ENCODE data around the gene EMX2.
"Not testable (repeated sequence)": the region's sequence is repeated elsewhere in the genome, so short reads cannot be mapped to it uniquely, and the experiment has no call there.

The EMX2 gene

DNA sequence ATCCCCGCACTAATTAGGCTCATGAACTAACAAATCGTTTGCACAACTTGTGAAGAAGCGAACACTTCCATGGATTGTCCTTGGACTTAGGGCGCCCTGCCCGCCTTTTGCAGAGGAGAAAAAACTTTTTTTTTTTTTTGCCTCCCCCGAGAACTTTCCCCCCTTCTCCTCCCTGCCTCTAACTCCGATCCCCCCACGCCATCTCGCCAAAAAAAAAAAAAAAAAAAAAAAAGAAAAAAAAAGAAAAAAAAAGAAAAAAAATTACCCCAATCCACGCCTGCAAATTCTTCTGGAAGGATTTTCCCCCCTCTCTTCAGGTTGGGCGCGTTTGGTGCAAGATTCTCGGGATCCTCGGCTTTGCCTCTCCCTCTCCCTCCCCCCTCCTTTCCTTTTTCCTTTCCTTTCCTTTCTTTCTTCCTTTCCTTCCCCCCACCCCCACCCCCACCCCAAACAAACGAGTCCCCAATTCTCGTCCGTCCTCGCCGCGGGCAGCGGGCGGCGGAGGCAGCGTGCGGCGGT is at the start of gene EMX2:
Gene EMX2, plus strand, starts transcription at position 41 of the 519 bp plus-strand sequence. CDS start 522 bp downstream, outside the sequence.
- no peak for DNase-seq (ENCODE audit: low spot score)

DNA sequence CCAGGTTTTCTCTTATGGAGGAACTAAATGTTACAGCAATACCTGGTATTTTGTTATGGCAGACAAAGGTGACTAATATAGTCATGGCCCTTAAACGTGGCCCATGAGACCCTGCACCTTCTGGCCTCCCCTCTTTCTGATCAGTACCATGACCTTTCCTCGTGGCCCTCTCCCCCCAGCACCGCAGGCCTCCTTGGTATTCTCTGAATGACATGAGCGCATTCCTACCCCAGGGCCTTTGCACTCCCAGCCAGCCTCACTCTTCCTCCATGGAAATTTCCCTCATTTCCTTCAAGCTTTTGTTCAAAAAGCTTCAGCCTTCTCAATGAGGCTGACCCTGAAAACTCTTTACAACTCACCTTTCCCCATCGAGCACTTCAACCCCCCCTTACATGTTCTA is 46.5 kb upstream of the EMX2 start:
- no peak for DNase-seq (ENCODE audit: low spot score)

DNA sequence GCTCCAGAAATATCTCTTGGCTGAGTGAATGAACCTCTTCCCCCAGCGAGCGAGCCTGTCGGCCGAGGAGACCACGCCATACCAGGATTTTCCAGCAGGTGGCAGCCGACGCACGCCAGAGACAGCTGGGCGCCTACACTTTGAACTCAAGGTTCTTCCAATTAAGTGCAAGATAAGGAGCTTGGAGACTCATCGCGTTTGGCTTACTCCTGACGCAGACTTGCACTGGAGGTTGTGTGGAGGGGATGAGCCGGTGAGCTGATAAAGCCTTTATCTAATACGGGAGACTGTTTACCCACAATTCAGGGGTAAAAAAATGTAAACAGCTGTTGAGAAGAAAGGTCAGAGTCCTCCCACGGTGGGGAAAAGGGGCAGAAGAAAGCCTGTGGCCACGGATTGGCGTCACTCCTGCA is 45.9 kb upstream of the EMX2 start:
- DNase-seq (ENCODE audit: low spot score): peak; percentile 54

DNA sequence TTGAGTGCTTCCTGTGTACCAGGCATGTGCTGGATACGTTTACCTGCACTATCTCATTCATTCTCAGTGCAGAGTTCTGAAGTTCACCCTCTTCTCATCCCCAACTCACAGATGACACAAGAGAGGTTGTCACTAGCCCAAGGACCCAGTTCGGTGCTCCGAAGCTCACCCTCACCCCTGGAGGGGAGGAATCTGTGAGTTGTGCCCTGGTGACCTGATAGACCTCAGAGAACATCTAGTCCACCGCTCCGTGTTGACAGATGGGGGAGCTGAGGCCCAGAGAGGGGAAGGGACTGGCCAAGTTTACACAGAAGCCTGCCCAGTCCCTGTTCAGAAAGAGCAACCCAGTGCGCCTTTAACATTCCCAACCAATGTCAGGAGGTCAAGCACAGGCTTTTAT is 44.8 kb upstream of the EMX2 start:
- no peak for DNase-seq (ENCODE audit: low spot score)

DNA sequence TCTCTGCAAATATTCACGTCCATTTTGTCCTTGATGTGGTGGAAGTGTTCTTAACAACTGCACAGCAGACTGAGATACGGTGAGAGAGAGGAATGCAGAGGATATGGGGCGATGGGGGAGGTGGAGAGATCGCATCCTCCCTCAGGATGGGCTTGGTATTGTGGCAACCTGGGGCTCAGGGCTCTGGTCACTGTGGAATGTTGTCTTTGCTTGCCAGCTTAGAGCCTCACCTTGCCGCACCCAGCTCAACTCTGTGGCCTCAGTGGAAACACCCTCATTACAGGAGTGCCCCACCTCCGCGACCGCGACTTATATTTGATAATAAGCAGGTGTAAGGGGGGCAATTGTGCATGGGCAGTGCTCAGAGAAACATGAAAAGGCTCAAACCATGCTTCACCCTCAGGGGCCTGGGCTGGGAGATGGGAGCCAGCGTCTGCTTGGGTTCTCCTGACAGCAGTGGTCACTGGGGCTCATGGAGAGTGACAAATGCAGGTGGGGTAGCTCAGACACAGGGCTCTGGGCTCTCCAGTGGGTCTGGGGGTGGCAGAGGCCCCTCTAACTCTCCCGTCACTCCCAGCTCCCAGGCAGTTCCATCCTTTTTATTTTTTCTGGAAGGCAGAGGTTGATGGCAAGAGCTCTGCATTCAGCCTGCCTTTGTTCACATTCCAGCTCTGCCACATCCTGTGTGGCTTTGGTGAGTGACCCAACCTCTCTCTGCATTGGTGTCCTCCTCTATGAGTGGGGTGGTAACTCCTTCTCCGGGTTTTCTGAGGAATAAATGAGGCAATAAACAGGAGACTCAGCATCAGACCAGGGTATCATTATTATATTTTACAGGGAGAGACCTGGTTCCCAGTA is 43.1 kb upstream of the EMX2 start:
- no peak for DNase-seq (ENCODE audit: low spot score)

DNA sequence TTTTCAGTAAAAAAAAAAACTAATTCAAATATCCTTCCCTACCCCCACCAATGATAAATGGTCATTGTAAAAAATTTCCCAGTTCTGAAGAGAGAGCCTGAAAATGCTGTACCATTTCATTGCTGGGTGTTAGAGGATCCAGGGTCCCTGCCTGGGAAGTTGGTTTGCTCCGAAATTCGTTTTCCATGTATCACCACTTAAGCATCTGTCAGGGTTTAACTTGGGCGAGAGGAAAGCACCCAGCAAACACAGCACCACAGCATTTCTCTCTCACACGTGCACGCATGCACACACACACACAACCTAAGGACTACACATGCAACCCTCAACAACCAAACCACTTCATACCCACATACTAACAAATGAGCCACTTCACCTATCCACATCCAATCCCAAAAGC is 42.1 kb upstream of the EMX2 start:
- no peak for DNase-seq (ENCODE audit: low spot score)

DNA sequence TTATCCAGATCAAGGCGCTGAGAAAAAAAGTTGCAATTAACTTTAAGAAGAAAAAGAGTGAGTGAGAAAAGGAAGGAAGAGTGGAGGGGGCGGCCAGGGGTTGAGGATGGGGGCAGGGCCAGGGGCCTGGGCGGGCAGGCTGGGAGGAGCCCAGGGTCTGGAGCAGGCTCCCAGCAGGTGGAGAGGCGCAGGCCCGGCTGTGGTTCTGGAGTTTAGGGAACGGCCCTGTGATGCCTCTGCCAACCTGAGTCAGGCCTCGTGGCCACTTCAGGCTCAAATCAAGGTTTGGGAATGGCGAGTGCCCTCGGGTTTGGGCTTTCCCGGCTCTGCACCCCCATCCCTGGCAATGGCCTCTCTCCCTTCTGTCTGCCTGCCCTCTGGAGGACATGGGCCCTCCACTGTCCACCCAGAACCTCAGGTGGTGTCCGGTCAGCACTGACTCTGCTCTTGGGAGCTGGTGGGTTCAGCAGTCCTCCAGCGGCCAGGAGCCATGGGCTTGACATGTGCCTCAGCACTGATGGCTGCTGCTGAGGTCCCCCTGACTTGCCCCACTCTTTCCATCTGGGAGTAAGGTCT is 41.0 kb upstream of the EMX2 start:
- DNase-seq (ENCODE audit: low spot score): no peak

DNA sequence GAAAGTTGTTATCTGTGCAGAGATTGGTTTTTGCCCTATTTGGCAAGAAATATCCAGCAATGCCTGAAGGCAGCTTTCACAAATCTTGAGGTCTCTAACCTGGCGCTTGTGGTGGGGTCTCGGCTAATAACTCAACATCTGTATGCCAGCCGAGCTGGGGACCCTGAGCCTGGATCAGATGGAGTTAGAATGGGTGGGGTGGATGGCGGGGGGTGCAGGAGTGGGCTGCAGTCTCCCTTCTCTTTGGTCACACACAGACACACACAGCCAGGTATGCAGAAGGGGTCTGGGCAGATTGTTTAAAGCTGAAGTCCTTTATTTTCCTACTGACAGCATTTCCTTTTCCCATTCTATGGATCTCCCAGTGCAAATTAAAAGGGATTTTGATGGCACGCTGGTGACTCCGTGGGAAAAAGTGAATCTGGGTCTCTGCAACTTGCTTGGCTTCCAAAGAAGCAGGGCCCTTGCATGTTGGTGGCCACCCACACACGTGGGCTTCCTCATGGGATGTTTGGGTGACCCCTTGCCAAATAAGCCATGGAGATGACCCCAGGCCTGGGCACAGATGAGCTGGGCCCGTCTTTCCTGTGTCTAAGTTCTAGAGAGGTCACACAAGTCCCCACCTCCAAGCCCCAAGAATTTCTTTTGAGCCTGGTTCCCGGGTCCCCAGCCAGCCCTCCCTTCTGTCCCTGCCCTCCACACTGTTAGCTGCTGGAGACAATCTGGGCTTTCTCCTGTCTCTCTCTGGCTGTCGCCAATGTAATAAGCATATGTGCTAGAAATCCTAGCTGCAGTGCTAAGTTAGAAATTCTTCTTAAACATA is 39.9 kb upstream of the EMX2 start:
- DNase-seq (ENCODE audit: low spot score): no peak

DNA sequence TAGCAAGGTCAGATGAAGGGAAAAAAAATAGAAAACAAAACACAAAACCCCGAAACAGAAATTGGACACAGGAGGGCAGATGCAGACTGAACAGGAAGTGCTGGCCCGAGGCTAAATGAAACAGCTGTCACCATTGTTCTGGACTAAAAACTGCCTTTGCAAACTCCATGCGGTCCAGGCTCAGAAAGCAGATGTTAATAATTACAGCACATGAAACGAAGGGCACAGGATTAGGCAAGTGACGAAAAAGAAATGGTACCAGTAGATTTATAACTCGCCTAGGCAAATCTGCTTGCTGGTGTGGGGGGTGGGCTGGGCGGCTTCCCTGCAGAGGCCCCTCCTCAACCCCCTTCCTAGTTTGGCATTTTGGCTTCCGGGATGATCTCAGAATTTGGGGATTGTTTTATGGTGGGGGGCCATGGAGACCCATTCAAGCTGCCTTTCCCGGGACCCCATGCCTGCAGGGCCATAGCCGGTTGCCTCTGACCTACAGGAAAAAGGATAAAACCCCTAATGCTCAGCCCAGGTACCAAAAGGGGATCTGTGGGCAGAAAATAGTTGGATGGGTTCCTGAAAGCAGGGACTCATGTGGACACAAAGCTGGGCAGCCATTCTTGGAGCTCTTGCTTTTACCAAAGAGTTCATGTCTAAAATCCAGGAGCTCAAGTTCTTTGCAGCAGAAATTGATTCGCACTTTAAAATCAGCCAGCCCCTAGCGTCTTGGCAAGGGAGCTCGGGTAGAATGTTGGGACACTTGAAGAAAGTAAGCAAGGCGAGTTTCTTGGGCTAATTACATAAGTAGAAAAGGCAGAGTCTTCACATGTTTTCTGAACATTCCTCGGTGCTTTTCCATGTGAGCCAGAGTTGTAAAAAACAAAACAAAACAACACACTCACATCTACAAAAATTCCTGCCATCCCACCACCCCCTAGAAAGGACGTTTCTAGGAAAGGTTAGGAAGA is 39.0 kb upstream of the EMX2 start:
- peak; percentile 9 for DNase-seq (ENCODE audit: low spot score)

DNA sequence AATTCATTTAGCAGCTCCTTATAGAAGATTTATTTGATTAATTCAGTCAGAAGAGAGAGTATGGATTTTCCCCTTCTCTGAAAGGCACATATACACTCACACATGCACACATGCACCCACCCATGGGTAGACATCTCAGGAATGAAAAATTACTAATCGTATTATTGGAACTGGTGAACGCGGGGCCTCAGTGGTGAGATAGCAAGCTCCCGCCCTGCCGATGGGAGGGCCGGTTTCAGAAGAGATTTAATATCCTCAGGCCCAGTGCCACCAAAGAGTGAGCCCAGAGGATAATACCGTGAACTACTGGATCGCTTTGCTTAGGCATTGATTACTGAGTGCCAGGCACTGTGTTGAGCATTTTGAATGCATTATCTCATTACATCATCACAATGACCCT is 38.0 kb upstream of the EMX2 start:
- no peak for DNase-seq (ENCODE audit: low spot score)

DNA sequence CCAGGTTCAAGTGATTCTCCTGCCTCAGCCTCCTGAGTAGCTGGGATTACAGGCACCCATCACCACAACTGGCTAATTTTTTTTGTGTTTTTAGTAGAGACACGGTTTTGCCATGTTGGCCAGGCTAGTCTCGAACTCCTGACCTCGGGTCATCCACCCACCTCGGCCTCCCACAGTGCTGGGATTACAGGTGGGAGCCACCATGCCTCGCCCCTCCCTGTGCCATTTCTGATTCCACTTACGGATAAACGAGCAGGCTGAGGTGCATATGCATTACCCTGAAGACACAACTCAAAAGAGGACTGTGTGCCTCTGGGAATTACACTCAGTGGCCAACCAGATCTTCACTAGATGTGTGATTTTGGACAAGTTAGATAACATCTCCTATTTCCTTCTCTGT is 35.5 kb upstream of the EMX2 start:
- not testable (repeated sequence) for DNase-seq (ENCODE audit: low spot score)

DNA sequence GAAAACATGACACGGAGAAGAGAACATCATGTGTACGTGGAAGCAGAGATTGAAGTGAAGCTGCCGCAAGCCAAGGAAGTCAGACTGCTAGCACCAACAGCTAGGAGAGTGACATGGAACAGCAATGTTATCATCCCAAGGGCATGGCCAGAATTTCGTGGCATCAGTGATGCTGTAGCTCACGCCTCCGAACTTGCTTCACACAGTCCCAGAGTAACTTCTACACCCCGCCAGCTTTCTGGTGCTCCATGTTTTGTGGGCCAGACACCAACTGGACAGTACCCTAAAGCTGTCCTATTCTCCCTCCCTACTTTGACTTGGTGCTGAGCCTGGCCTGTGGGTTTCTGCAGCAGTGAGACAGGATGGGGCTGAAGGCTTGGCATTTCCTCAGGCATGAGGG is 33.0 kb upstream of the EMX2 start:
- no peak for DNase-seq (ENCODE audit: low spot score)

DNA sequence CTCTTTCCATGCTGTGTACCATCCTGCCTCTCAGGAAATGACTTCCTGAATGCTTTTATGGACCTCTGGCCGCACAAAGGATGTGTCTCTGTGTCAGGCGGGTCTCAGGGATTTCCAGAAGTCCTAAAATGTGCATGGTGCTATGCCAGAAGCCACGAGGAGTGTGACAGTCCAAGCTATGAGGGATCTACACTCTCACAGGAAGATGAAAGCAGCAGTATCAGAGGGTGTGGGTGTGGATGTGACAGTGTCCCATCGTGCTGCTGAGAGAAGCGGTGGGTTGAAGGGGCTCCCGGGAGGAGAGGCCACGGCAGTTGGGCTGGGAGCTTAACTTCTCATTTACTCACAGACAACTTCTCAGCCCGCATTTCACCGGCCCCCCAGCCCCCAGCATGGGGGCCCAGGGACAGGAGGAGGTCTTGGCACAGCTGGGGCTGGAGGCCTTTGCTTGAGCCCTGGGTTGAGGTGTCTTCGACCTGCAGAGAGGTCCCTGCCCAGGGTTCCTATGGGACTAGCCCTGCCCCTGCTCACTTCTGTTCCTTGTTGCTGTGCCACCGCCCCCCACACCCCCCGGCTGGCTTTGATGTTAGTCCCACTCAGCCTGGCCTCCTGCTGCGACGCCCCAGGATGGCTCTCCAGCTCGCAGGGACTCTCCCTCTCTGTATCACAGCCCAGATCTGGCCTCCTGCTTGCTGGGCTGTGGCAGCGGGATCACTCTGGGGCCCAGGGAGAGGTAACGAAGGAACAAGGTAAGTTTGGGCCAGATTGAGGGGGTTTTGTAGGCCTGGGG is 30.8 kb upstream of the EMX2 start:
- no peak for DNase-seq (ENCODE audit: low spot score)

DNA sequence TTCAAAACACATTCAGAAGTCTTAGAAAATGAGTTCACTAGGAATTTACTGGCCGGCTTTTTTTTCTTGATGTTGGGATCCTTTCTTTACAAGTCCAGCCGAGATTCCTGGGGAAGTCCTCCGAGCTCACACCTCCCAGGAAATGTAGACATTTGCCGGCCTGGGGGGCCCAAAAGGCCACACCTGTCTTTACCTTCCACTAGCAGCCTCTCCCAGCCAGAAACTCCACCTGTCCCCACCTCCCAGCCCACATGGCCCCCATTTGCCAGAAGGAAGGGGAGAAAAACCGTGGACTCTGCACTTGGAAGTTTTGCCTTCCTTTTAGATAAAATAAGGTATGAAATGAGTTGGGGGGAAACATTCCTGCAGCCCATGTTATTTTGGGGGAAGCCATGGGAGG is 27.6 kb upstream of the EMX2 start:
- DNase-seq (ENCODE audit: low spot score): no peak

DNA sequence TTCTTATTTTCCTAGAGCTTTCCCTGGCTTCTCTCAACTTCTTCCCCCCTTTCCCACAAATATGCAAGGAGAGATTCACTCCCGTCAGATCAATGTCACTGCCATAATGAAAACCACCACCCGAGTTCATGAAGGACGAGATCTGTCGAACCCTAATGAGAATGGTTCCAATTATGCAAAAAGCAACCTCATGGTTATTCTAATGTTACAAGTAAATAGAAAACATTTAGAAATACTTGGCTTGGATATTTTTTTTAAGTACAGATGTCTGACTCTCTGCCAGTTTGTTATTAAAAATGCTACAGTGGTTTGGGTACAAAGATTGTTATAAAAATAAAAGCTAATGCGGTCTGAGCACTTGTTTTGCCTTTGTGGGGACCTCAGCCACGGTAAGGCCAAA is 25.9 kb upstream of the EMX2 start:
- DNase-seq (ENCODE audit: low spot score): no peak

DNA sequence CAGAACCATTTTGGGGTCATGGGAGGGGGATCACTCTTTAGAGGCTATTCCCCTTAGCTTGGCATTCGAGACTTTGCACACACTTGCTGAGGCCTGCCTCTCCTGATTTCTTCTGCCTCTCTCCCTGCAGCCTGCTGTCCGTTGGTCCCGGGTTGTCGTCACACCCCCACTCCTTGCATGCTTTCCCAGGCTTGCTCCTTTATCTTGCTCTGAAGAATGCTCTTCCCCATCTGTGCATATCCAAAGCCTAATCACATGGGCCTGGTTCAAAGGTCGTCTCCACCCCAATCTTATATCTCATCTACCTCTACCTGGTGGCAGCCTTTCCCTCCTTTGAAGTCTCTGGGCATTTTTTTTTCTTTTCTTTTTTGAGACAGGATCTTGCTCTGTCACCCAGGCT is 24.3 kb upstream of the EMX2 start:
- no peak for DNase-seq (ENCODE audit: low spot score)

DNA sequence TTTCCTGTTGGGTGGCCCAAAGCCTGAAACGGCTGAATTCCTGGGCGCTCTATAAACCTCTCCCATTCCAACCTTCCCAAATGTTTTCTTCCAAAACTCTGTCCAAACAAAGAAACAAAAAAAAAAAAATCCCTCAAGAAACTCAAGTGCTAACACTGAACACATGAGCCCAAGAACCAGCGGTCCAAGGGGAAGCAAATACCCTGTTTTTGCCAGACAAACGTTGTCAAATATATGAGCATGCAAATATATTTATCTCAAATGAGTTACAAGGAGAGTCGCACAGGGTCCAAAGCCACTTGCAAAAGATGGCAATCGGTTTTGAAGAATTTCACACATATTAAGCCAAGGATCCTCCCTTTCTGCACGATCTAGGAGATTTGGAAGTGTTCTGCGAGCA is 23.3 kb upstream of the EMX2 start:
- DNase-seq (ENCODE audit: low spot score): no peak

DNA sequence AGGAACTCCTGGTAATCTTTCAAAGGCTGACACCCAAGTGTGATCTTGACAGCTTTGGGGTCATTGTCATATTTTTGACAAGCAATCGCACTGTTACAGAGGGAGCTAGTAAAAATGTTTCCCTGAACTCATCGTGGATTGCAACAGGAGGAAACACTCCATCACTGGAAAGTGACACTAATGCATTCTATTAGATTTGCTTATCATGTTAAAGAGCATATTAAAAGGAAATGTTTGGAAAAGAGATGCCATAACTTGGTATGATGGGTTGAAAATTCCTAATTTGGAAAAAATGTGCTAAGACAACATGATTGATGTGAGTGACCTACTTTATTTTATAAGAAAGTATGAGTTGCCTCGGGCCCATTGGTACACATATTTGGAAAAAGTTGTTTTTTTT is 22.7 kb upstream of the EMX2 start:
- DNase-seq (ENCODE audit: low spot score): no peak

DNA sequence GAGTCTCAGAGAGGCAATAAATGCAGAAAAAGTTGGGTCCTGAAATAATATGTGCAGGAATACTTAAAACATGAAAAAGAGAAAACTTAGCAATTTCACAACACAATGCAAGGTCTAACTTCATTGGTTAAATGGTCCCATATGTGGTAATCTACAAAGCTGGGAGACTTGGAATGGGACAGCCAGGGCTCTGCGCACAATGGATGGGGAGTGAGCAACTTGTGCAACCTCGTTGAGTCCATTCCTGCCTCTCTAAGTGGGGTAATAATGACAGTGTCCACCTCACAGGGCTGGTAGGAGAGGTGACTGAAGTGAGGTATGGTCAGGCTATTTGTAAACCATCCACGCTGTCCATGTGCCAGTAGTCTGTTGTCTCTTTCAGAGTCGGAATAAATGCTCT is 11.8 kb upstream of the EMX2 start:
- DNase-seq (ENCODE audit: low spot score): no peak

DNA sequence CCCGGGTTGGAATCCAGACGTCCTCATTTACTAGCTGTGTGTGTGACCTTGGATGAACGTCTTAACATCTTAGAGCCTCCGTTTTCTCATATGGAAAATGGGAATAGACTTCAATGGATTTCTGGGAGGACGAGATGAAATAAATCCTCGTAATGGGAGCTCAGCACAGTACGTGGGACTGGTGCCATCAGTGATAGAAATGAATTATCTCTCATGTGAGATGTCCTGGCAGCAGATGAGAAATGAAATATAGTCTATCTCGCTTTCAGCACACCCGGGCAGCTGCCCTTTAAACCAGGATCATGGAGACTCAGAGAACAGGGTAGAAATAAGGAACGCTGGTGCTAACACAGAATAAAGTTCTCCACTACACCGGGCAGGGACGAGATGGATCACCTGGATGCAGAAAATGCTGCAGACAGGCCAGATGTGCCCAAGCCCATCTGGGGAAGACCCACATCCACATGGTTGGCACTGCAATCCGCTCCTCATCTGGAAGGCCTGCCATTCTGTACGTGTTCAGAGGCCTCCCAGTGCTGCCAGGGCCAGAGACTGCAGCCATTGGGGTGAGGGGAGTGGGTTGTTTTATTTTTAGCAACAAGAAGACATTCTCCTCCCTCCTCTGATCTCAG is 11.1 kb upstream of the EMX2 start:
- DNase-seq (ENCODE audit: low spot score): no peak

All from COLO829 (cell line).